NK-92 (cell line): ENCODE measurements around the gene UBR4.

Experiments
- DNase-seq: peaks from one replicate; lab custom pipeline; 2025; ENCODE audit not compliant: unreplicated experiment; lab: John Stamatoyannopoulos, UW

Gene UBR4

DNA sequence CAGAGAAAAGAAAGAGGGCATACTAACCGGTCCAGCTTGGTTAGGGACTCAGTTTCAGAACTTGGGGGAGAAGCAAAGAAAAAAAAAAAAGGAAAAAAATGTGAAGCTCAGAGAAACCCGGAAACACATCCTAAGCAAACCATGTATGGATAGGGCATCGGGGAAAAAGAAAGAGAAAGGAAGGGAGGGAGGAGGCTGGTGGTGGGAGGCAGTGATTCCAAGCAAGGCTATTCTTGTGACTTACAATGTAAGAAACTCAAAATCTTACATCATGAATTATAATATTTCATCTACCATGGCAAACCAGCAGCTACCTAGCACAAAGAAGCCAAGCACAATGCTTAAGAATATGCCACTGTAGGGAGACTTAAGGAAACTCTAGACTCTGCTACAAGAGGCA is 60.3 kb downstream of the UBR4 start:
- DNase-seq = no peak

DNA sequence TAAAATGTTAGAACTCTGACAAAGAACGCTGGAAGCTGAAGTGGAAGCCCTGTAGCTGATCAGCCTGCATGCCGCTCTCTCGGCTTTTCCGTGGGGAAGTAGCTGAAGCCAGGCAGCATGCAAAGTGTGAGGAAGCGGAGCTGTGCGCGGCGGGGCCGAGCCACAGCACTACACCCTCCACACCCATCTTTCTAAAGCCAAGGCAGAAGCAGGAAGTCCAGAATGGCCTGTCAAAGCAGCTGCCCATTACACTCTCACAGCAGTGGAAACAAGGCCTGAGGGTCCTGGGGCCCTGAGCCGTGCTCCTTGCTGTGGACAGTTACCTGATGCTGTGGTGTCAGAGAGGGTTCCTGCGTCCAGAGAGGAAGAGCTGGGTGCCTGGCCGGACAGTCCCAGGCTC is 69.6 kb downstream of the UBR4 start:
- DNase-seq = no peak

- no peak for DNase-seq
Observed at GRCh38 chr1:19139711-19140110, 70.4 kb downstream of the UBR4 start.

- no peak for DNase-seq
Observed at GRCh38 chr1:19138958-19139581, 71.0 kb downstream of the UBR4 start.

GRCh38 chr1:19138331-19138730 is 71.7 kb downstream of the UBR4 start:
- DNase-seq = no peak

- DNase-seq = no peak
Observed at GRCh38 chr1:19137158-19137557, 72.9 kb downstream of the UBR4 start.

- DNase-seq = no peak
Observed at GRCh38 chr1:19133360-19133759, 76.7 kb downstream of the UBR4 start.

GRCh38 chr1:19130468-19130867 is 79.6 kb downstream of the UBR4 start:
- DNase-seq = no peak

DNA sequence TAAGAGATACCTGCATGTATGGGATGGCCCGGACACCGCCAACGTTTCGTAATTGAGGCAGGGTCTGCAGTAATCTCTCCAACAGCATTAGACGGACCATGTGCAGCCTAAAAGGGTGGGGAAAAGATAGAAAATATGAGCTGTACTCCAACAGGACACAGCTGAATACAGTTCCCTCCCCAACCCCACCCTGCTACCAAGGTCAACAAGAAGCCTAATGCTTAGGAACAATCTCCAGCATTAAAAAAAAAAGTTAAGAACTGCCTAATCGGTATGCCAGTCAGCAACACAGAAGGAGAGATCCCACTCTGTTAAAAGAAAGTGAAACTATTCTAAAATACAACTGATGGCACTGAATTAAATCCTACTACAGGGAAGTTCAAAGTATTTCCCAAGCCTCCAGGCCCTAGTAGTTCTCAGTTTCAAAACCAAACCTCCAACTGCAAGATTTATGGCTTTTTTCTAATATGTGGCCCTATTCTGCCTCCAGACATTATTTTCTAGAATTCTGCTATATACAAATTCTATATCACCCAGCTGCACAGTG is 81.0 kb downstream of the UBR4 start:
- no peak for DNase-seq

DNA sequence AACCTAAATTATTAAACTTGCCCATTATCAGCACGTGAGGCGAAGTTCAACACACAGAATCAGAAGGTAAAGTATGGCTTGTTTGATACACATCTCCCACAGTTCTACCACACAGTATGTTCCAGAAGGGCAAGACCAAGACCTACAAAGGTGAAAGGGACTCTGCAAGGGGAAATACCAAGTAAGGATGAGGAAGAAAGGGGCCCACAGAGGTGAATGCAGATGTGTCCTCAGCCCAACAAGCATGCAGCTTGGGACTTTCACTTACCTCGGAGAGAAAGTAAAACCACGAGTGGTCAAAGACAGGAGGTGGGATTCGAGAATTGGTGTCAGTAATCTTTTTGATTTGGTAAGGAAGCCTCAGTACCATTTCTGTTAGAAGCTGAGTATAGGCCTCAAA is 85.8 kb downstream of the UBR4 start:
- no peak for DNase-seq

DNA sequence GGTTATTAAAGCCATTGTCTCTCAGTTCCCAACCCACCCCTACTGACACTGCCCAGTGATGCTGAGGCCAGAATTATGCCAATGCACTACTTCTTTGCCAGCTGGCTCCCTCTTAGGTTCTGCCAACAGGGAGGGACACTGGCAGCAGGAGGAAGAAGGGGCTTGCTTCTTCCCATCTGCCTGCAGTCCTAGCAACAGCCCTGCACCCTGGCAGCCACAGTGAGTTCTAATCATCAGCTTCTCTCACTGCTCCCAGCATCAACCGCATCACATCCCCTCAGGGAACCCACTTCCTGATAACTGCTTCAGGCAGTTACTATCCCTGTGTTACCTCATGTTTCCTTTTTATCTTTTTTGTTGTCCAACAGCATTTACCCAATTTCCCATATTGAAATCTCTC is 86.2 kb downstream of the UBR4 start:
- no peak for DNase-seq

DNA sequence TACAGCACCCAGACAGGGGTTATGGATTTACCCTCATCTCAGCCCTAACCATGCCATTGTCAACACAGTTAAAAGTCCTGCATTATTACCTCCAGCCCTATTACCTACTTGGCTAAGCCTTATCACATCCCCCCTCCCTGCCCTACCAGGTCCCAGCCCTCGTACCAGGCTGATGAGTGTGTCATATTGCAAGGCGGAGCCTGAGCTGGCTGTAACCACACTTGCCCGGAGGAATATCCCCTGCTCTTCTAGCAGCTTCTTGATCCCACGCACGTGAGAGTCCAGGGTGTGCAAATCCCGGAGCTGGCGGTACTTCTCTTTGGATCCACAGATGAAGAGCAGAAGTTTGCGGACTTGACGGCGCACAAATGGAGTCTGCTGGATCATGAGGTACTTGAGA is 87.4 kb downstream of the UBR4 start:
- no peak for DNase-seq

DNA sequence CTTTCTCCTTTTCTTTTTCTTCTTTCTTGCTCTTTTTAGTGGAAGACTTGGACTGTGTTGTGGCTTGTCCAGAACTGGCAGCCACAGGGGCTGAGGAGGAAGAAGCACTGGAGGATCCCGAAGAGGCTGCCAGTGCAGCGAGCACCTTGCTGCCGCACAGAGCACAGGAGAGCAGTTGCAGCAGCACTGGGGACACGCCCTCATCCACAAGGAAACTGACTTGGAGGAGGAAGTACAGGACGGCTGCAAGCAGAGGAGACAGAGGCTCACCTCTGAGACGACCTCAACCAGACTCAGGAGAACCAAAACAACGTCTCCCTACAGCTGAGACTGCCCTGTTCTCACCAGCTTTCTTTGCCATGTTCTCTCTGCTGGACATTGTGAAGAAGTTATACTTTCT is 88.9 kb downstream of the UBR4 start:
- DNase-seq = no peak

DNA sequence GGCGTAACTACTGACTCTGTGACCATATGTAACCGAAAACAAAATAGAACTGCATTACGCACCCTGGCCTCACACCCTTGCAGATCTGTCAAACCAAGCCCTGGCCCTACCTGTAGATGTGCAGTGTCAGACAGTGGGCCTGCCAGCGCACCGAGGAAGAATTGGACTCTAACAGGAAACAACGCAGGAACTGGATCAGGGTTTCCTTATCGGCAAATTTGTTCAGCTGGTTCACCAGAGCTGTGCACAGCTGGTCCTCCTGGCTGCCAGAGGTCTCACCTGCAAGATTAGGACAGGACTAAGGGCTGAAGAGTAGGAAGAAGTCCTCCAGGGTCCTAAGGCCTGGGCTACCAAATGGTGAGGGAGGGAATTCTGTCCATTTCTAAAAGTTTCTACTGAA is 90.0 kb downstream of the UBR4 start:
- no peak for DNase-seq

DNA sequence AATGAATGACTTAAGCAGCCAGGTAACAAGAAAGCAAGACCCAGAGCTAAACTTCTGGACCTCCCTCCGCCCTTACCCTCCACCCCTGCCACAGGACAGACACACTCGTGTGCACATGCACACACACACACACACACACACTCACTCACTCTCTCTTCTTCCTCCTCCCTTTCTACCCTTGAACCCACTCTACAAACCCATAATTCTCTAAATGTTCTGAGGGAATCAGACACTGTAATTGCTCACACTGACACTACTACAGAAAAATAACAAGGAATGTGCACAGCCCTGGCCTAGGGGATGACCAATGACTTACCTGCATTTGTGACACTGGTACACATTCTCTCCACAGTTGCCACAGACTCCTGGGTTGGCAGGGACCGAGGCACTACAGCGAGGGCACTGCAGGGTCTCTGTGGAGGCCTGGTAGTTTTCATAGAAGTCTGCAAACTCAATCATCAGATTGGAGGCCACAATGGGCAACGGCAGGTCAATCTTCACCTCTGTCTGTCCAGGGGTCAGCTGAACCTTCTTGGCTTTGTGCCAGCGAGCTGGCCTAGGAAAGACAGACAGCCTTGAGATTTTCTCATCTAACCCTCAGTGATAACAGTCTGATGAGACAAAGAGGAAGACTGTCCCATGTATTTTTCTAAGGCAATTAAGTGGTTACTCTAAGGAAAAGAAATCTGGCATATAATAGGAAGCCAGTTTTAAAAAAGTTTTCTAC is 94.8 kb downstream of the UBR4 start:
- no peak for DNase-seq

- DNase-seq = no peak
Observed at GRCh38 chr1:19113697-19114092, 96.4 kb downstream of the UBR4 start.

- DNase-seq = no peak
Observed at GRCh38 chr1:19112891-19113696, 97.0 kb downstream of the UBR4 start.

DNA sequence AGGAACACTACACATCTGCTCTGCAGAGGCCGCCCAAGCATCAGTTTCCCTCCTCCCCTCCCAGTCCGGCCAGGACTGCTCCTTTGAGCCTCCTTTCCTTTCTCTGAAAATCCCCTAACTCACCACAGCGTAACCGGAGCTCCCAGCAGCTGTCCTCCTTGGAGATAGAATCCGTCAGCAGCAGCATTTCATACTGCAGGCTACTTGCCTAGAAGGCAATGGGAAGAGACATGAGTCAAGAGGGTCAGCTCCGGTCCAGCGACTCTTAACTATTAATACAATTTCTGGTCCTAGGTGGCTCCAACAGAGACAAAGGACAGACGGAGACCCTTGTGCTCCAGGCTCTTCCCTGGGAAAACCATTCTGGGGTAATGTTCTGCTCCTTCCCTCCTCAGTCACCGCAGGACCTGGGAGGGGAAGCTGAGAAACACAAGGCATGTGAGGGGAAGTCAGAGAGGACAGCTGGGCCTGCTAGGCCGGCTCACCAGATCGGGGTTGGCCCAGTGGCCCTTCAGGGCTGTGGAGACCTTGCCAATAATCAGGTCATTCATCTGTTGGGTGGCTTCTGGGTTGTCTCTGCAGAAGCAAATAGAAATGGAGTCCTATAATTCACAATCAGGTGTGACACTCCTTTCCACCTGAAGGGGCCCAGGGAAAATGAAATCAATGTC is 99.7 kb downstream of the UBR4 start:
- no peak for DNase-seq

DNA sequence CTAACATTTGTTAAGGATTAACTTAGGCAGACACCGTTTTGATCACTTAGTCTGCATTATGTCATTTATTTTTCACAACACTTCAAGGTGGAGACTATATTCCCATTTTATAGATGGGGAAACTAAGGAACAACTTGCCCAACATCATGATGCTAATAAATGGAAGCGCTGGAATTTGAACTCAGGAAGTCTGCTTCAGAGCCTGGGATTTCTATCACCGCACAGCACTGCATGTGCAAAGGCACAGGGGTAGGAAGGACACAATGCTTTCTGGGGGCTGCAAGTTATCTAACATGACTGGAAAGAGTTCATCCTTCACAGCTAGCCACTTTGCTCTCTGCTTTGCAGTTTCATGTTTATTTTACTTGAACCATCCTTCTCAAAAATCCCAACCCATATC is 100.5 kb downstream of the UBR4 start:
- DNase-seq = no peak

DNA sequence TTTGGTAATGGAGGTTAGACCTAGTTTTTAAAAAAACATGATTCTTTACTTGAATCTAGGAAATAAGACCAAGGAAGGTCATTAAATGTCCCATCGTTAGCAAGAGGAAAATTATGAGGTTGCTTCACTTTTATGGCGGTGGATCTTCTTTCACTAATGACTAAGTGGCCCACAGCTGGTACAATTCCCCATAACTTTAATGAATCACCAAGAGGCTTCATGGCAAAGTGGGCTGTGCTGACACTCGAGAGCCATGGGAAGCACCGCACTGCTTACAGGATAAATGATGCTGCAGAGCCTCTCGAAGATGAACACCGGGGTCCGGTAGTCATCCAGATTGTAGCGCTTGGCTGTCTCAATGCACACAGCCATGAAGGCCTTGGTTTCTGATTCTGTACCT is 108.8 kb downstream of the UBR4 start:
- no peak for DNase-seq

GRCh38 chr1:19100028-19100427 is 110.0 kb downstream of the UBR4 start:
- no peak for DNase-seq
